Measurements from ENCODE around the gene BCAS1.

DNA sequence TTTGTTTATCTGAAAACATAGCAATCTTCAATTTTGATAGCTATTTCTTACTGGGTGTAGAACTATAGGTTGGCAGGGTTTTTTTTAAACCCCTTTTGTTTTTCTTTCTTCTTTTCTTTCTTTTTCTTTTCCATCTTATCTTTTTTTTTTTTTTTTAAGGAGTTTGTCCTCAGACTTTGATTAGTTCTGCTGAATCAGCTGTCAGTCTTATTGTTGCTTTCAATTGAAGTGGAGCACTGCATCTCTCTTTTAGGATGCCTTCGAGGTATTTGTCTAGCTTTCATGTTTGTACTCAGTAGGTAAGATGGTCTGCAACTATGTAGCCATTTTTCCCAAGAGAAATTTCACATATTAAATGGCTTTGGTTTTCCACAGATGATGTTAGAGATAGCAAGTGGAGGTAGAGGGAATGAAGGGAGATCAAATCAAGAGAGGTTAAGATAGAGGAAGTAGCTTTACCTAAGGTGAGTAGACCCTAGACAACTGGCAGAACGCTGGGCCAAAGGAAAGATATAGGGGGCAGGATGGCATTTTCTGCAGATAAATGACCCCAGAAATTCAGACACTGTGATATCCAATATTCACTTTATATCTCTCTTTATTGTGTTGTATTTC, 137.1 kb downstream of the BCAS1 start:
- TF ChIP-seq POLR2A (IDR thresholded peaks at IDR 0.05; ENCODE audit: extremely low read depth, insufficient read length) (no peak), MYC (IDR thresholded peaks at IDR 0.05; ENCODE audit: low read depth, low read length) (no peak), MAX (IDR thresholded peaks at IDR 0.05; ENCODE audit: low read depth, low read length) (no peak)
- TF ChIP-seq, protein P1, sequence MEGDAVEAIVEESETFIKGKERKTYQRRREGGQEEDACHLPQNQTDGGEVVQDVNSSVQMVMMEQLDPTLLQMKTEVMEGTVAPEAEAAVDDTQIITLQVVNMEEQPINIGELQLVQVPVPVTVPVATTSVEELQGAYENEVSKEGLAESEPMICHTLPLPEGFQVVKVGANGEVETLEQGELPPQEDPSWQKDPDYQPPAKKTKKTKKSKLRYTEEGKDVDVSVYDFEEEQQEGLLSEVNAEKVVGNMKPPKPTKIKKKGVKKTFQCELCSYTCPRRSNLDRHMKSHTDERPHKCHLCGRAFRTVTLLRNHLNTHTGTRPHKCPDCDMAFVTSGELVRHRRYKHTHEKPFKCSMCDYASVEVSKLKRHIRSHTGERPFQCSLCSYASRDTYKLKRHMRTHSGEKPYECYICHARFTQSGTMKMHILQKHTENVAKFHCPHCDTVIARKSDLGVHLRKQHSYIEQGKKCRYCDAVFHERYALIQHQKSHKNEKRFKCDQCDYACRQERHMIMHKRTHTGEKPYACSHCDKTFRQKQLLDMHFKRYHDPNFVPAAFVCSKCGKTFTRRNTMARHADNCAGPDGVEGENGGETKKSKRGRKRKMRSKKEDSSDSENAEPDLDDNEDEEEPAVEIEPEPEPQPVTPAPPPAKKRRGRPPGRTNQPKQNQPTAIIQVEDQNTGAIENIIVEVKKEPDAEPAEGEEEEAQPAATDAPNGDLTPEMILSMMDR (IDR thresholded peaks at IDR 0.05; ENCODE audit: low read depth, low read length) = no peak

Data from NB4 (cell line).